Measurements from ENCODE around the gene WNT5B. TPM values are rescaled to one million over a fixed set of nuclear protein-coding genes. Genes with fewer than 3 reads are reported as not detected.

Gene WNT5B
- total and polyA plus RNA-seq, 2 donors (not counting 1 experiment from before 2014, with no cell fraction given): 0.33 to 0.57 TPM

- H4K20me1 ChIP-seq (ENCODE audit: control insufficient read depth, insufficient read depth, low read length, poor library complexity, severe bottlenecking): no peaks in the 10 kb centered on the region
- H3K9me3 ChIP-seq (ENCODE audit: control extremely low read depth in 1 of 3, control insufficient read depth in 2 of 3, insufficient read depth in 1 of 3, low read length in 2 of 3): no peaks in the 10 kb centered on the region
- no peaks in the 10 kb centered on the region for H3K36me3 ChIP-seq (replicated peaks in 1 of 2; ENCODE audit: control extremely low read depth in 1 of 2, control insufficient read depth in 1 of 2, extremely low read depth in 1 of 2, insufficient read depth in 2 of 2, low read length in 1 of 2)
- ChIA-PET CTCF (interaction anchor here (1.3 to 1.5 kb wide), 2 partner anchors 23 to 115 kb away, joined by 3 to 7 read pairs; no protein-coding TSS in a partner anchor), POLR2A (no interaction called here)
- H3K79me2 ChIP-seq (ENCODE audit: control insufficient read depth, insufficient read depth, low read length): no peaks in the 10 kb centered on the region
- ATAC-seq (ENCODE audit: low read depth): no peak
- Mint-ChIP-seq H3K27ac (no peak overlapping the region), H3K4me1 (no peaks in the 10 kb centered on the region), H3K9me3 (ENCODE audit: insufficient read depth) (no peaks in the 10 kb centered on the region), H3K27me3 (no peaks in the 10 kb centered on the region), H3K4me3 (no peak overlapping the region)
- H3K27me3 ChIP-seq (replicated peaks in 1 of 4; ENCODE audit: control extremely low read depth in 1 of 4, control insufficient read depth in 3 of 4, insufficient read depth in 4 of 4, low read length in 3 of 4): no peaks in the 10 kb centered on the region
- no peak overlapping the region for H3K27ac ChIP-seq (ENCODE audit: low read length in 2 of 2)
- H3K4me1 ChIP-seq (ENCODE audit: control insufficient read depth in 2 of 2, insufficient read depth in 2 of 2, low read length in 2 of 2): no peaks in the 10 kb centered on the region
- WGBS (ENCODE audit: insufficient coverage): no CpG with 5 or more reads among the region's 3 CpGs
- no peak overlapping the region for H3K4me2 ChIP-seq (replicated peaks; ENCODE audit: low read depth, low read length, poor library complexity, severe bottlenecking)
- DNase-seq: no peak
- intact Hi-C loops (cut with micrococcal nuclease): no loop called here
- TF ChIP-seq CTCF (IDR thresholded peaks at IDR 0.05) (no peak), EZH2 (IDR thresholded peaks at IDR 0.05; ENCODE audit: borderline replicate concordance, insufficient read depth, low read depth, low read length, poor library complexity, severe bottlenecking) (no peak)
- H3K4me3 ChIP-seq (ENCODE audit: control extremely low read depth in 1 of 5, extremely low read depth in 1 of 5, insufficient read depth in 1 of 5, low read depth in 2 of 5, low read length in 4 of 5): no peak overlapping the region
- H3K9ac ChIP-seq (ENCODE audit: low read length): no peak overlapping the region
- H2AFZ ChIP-seq (ENCODE audit: insufficient read depth, low read depth, low read length, poor library complexity, severe bottlenecking): no peak overlapping the region
Observed at GRCh38 chr12:1676043-1676442, 47.0 kb downstream of the WNT5B start.

GRCh38 chr12:1680804-1681492, 51.9 kb downstream of the WNT5B start:
- Histone ChIP-seq H3K4me1 (ENCODE audit: control insufficient read depth in 2 of 2, insufficient read depth in 2 of 2, low read length in 2 of 2) (no peaks in the 10 kb centered on the region), H3K27me3 (replicated peaks in 1 of 4; ENCODE audit: control extremely low read depth in 1 of 4, control insufficient read depth in 3 of 4, insufficient read depth in 4 of 4, low read length in 3 of 4) (no peaks in the 10 kb centered on the region), H3K27ac (ENCODE audit: low read length in 2 of 2) (no peak overlapping the region), H4K20me1 (ENCODE audit: control insufficient read depth, insufficient read depth, low read length, poor library complexity, severe bottlenecking) (no peaks in the 10 kb centered on the region), H3K9ac (ENCODE audit: low read length) (no peak overlapping the region), H3K4me3 (ENCODE audit: control extremely low read depth in 1 of 5, extremely low read depth in 1 of 5, insufficient read depth in 1 of 5, low read depth in 2 of 5, low read length in 4 of 5) (no peak overlapping the region), H2AFZ (ENCODE audit: insufficient read depth, low read depth, low read length, poor library complexity, severe bottlenecking) (no peak overlapping the region), H3K9me3 (ENCODE audit: control extremely low read depth in 1 of 3, control insufficient read depth in 2 of 3, insufficient read depth in 1 of 3, low read length in 2 of 3) (no peaks in the 10 kb centered on the region), H3K79me2 (ENCODE audit: control insufficient read depth, insufficient read depth, low read length) (no peaks in the 10 kb centered on the region), H3K36me3 (replicated peaks in 1 of 2; ENCODE audit: control extremely low read depth in 1 of 2, control insufficient read depth in 1 of 2, extremely low read depth in 1 of 2, insufficient read depth in 2 of 2, low read length in 1 of 2) (no peaks in the 10 kb centered on the region), H3K4me2 (replicated peaks; ENCODE audit: low read depth, low read length, poor library complexity, severe bottlenecking) (no peak overlapping the region)
- Mint-ChIP-seq H3K4me1 (no peaks in the 10 kb centered on the region), H3K27ac (no peak overlapping the region), H3K4me3 (no peak overlapping the region), H3K9me3 (ENCODE audit: insufficient read depth) (no peaks in the 10 kb centered on the region), H3K27me3 (peaks cover 3% of the 10 kb centered on the region)
- WGBS (ENCODE audit: insufficient coverage): 100% methylated on average over 3 of the region's 7 CpGs
- DNase-seq: no peak
- CTCF ChIA-PET: interaction anchor here (0.9 kb wide), 1 partner anchor 26 kb away, joined by 3 read pairs; no protein-coding TSS in a partner anchor
- ATAC-seq (ENCODE audit: low read depth): no peak
- POLR2A ChIA-PET: no interaction called here
- intact Hi-C loops (cut with micrococcal nuclease): no loop called here
- no peak for TF ChIP-seq EZH2 (IDR thresholded peaks at IDR 0.05; ENCODE audit: borderline replicate concordance, insufficient read depth, low read depth, low read length, poor library complexity, severe bottlenecking)
- no peak for TF ChIP-seq CTCF (IDR thresholded peaks at IDR 0.05)
